H9 (cell line): ENCODE measurements around the gene TRIM26. TPM values are rescaled to one million over a fixed set of nuclear protein-coding genes. Genes with fewer than 3 reads are reported as not detected.

ENCODE experiments used
- DNase-seq: peaks from one replicate; pipeline ENCODE4 v3.0.0-alpha.2; 2017
- H2AFZ ChIP-seq: one replicate; pipeline ENCODE4 v1.6.1; 2013; ENCODE audit warnings: mild to moderate bottlenecking, low read length, control low read depth, moderate library complexity
- H2AK5ac ChIP-seq: 2 replicates; pipeline ENCODE4 v1.6.1; 2013; ENCODE audit warnings: low read length, control low read depth, mixed read lengths; ENCODE audit not compliant: insufficient read length
- H2BK120ac ChIP-seq: one replicate; pipeline ENCODE4 v1.6.1; 2013; ENCODE audit warnings: low read depth, mild to moderate bottlenecking, low read length, control low read depth, inconsistent platforms; ENCODE audit not compliant: poor library complexity, severe bottlenecking
- H2BK12ac ChIP-seq: 2 replicates; pipeline ENCODE4 v1.6.1; 2013; ENCODE audit warnings: low read length, control low read depth, mixed read lengths, low read depth; ENCODE audit not compliant: insufficient read length
- H2BK15ac ChIP-seq: 2 replicates; pipeline ENCODE4 v1.6.1; 2013; ENCODE audit warnings: low read depth, low read length, control low read depth
- H2BK20ac ChIP-seq: one replicate; pipeline ENCODE4 v1.6.1; 2013; ENCODE audit warnings: low read depth, mild to moderate bottlenecking, low read length, control low read depth, inconsistent platforms; ENCODE audit not compliant: poor library complexity, severe bottlenecking
- H2BK5ac ChIP-seq: 2 replicates; pipeline ENCODE4 v1.6.1; 2013; ENCODE audit warnings: low read length, control low read depth, mixed read lengths; ENCODE audit not compliant: insufficient read length
- H3K14ac ChIP-seq: 2 replicates; pipeline ENCODE4 v1.6.1; 2013; ENCODE audit warnings: low read length, control low read depth; ENCODE audit not compliant: insufficient read depth
- H3K18ac ChIP-seq: 2 replicates; pipeline ENCODE4 v1.6.1; 2013; ENCODE audit warnings: low read depth, mild to moderate bottlenecking, mixed read lengths, low read length, control low read depth; ENCODE audit not compliant: insufficient read length
- H3K23ac ChIP-seq: 2 replicates; pipeline ENCODE4 v1.6.1; 2013; ENCODE audit warnings: low read length, control low read depth, mixed read lengths, low read depth; ENCODE audit not compliant: insufficient read length
- H3K23me2 ChIP-seq: 2 replicates; pipeline ENCODE4 v1.6.1; 2013; ENCODE audit warnings: low read depth, mild to moderate bottlenecking, mixed read lengths, low read length, control low read depth; ENCODE audit not compliant: insufficient read length, poor library complexity, severe bottlenecking
- H3K27ac ChIP-seq: 2 replicates; pipeline ENCODE4 v1.5.1; 2013; ENCODE audit warnings: low read length, control low read depth, mixed read lengths, low read depth; ENCODE audit not compliant: insufficient read length
- H3K27me3 ChIP-seq: 2 replicates; pipeline ENCODE4 v1.6.1; 2013; ENCODE audit warnings: low read length, control low read depth, inconsistent platforms; ENCODE audit not compliant: insufficient read depth
- H3K4ac ChIP-seq: 2 replicates; pipeline ENCODE4 v1.6.1; 2013; ENCODE audit warnings: low read depth, mild to moderate bottlenecking, control low read depth, inconsistent platforms, low read length, moderate library complexity
- H3K4me1 ChIP-seq: 2 replicates; pipeline ENCODE4 v1.6.1; 2013; ENCODE audit warnings: low read length, control low read depth, inconsistent platforms; ENCODE audit not compliant: insufficient read depth
- H3K4me2 ChIP-seq: 2 replicates; pipeline ENCODE4 v1.6.1; 2013; ENCODE audit warnings: low read length, control low read depth, mixed read lengths; ENCODE audit not compliant: insufficient read length, insufficient read depth
- H3K56ac ChIP-seq: 2 replicates; pipeline ENCODE4 v1.6.1; 2013; ENCODE audit warnings: low read depth, mild to moderate bottlenecking, mixed read lengths, low read length, control low read depth; ENCODE audit not compliant: insufficient read length
- H3K79me1 ChIP-seq: 2 replicates; pipeline ENCODE4 v1.6.1; 2013; ENCODE audit warnings: low read depth, mild to moderate bottlenecking, moderate library complexity, low read length, control low read depth, inconsistent platforms; ENCODE audit not compliant: insufficient read depth, poor library complexity, severe bottlenecking
- H3K79me2 ChIP-seq: 2 replicates; pipeline ENCODE4 v1.6.1; 2013; ENCODE audit warnings: low read length, control low read depth, inconsistent platforms; ENCODE audit not compliant: insufficient read depth
- H3K9ac ChIP-seq: 2 replicates; pipeline ENCODE4 v1.6.1; 2013; ENCODE audit warnings: low read length, control low read depth, mixed read lengths; ENCODE audit not compliant: insufficient read length; ENCODE audit errors: extremely low read depth
- H3K9me3 ChIP-seq: one replicate; pipeline ENCODE4 v1.6.1; 2013; ENCODE audit warnings: low read depth, low read length, inconsistent platforms; ENCODE audit not compliant: control insufficient read depth
- H3T11ph ChIP-seq: one replicate; pipeline ENCODE4 v1.6.1; 2013; ENCODE audit warnings: mild to moderate bottlenecking, low read length, control low read depth, inconsistent platforms
- H4K20me1 ChIP-seq: one replicate; pipeline ENCODE4 v1.6.1; 2013; ENCODE audit not compliant: control insufficient read depth, insufficient read length, insufficient read depth
- H4K5ac ChIP-seq: 2 replicates; pipeline ENCODE4 v1.6.1; 2013; ENCODE audit warnings: low read depth, mild to moderate bottlenecking, mixed read lengths, low read length, control low read depth; ENCODE audit not compliant: insufficient read length
- H4K8ac ChIP-seq: replicated peaks from 2 replicates; pipeline ENCODE4 v1.6.1; 2013; ENCODE audit warnings: low read length, control low read depth, mixed read lengths, low read depth; ENCODE audit not compliant: insufficient read length
- H4K91ac ChIP-seq: 2 replicates; pipeline ENCODE4 v1.6.1; 2013; ENCODE audit warnings: low read depth, mild to moderate bottlenecking, moderate library complexity, mixed read lengths, low read length, control low read depth; ENCODE audit not compliant: insufficient read length
- H3K27ac Mint-ChIP-seq, 3 experiments: 2 replicates in 2 of 3; 3 replicates in 1 of 3; pipeline ENCODE4 v1.8.0; 2020 to 2021; ENCODE audit warnings: mixed read lengths in 3 of 3, mild to moderate bottlenecking in 1 of 3, moderate library complexity in 1 of 3
- H3K27me3 Mint-ChIP-seq: 2 replicates; pipeline ENCODE4 v1.8.0; 2021; ENCODE audit warnings: low read depth, mild to moderate bottlenecking, moderate library complexity, mixed read lengths
- H3K36me3 Mint-ChIP-seq, 3 experiments: 2 replicates in 2 of 3; 3 replicates in 1 of 3; pipeline ENCODE4 v1.8.0; 2020 to 2021; ENCODE audit warnings: low read depth in 3 of 3, mixed read lengths in 3 of 3; ENCODE audit not compliant: insufficient read depth in 1 of 3
- H3K4me1 Mint-ChIP-seq, 2 experiments: 2 replicates each; pipeline ENCODE4 v1.8.0; 2020; ENCODE audit warnings: mixed read lengths in 2 of 2
- H3K4me3 Mint-ChIP-seq, 2 experiments: 2 replicates in 1 of 2; 3 replicates in 1 of 2; pipeline ENCODE4 v1.8.0; 2020 to 2021; ENCODE audit warnings: mild to moderate bottlenecking in 2 of 2, mixed read lengths in 2 of 2, moderate library complexity in 1 of 2
- H3K9me3 Mint-ChIP-seq, 2 experiments: 2 replicates in 1 of 2; 3 replicates in 1 of 2; pipeline ENCODE4 v1.8.0; 2020; ENCODE audit warnings: mild to moderate bottlenecking in 2 of 2, mixed read lengths in 2 of 2, moderate library complexity in 1 of 2
- CTCF ChIP-seq: fragments of 200-600 bp; sonication (generic); conservative IDR thresholded peaks from 3 replicates; pipeline ENCODE4 v1.8.0; 2021; ENCODE audit warnings: antibody characterized with exemption, mild to moderate bottlenecking
- WGBS: extraction: QIAGEN DNeasy Blood & Tissue Kit; methylation state at CpG from one replicate; pipeline ENCODE4 v1.1.7; 2013; ENCODE audit warnings: missing lambda C conversion rate, low lambda C conversion rate, mixed read lengths; ENCODE audit not compliant: insufficient read length; ENCODE audit errors: extremely low coverage; 5-methylcytosine and 5-hydroxymethylcytosine counted together
- total RNA-seq: library from RNA; stranded (reverse); gene quantifications from 2 replicates; pipeline ENCODE4 v1.2.1, GENCODE V29; 2021

TRIM26 gene
- total RNA-seq, 1 experiment from 2014 or later: 35.8 TPM

DNA sequence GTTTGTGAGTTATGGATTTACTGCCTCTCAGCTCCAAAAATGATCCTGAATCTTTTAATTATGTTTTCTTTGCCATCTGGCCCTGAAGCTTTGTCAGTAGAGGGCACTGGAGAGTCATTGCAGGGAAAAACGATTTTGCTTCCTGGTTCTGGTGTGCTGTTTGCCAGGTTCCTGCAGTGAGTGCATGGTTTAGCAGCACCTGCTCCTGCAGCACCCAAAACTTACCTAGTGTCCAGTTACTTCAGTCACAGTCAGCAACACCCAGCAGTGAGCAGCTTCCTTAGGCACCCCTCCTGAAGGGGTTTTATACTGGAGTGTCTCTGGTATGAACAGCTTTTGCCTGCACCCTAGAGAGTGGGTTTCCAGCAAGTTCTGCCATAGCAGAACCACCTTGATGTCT lies 6.0 kb upstream of the TRIM26 start:
- Histone ChIP-seq H2BK120ac (no peak overlapping the region), H2BK5ac (no peak overlapping the region), H3K79me2 (no peaks in the 10 kb centered on the region), H3K79me1 (no peaks in the 10 kb centered on the region), H3K18ac (no peak overlapping the region), H3K27ac (no peak overlapping the region), H3K27me3 (no peaks in the 10 kb centered on the region), H4K20me1 (no peaks in the 10 kb centered on the region), H3T11ph (no peak overlapping the region), H2AFZ (no peak overlapping the region), H2BK20ac (no peak overlapping the region), H3K4ac (no peak overlapping the region), H3K23me2 (peaks cover 5% of the 10 kb centered on the region), H3K4me1 (0 out of 2 replicates have a peak, but pooled peaks cover 3% of the 10 kb centered on the region), H4K91ac (no peak overlapping the region), H2BK12ac (no peak overlapping the region), H4K8ac (no peak overlapping the region), H3K4me2 (no peak overlapping the region), H2AK5ac (no peak overlapping the region), H3K9me3 (peaks cover 14% of the 10 kb centered on the region), H4K5ac (no peak overlapping the region), H3K14ac (no peak overlapping the region), H3K56ac (no peak overlapping the region), H3K23ac (no peak overlapping the region), H3K9ac (no peak overlapping the region), H2BK15ac (no peak overlapping the region)
- WGBS: no CpG with 5 or more reads among the region's 1 CpG
- Mint-ChIP-seq H3K36me3 (peaks cover 8 to 12% (median 12%) of the 10 kb centered on the region in 3 experiments; a peak in 5 of 7 replicates), H3K9me3 (peaks cover 21 to 24% of the 10 kb centered on the region in 2 experiments), H3K4me3 (no peak overlapping the region), H3K27me3 (peaks cover 21% of the 10 kb centered on the region), H3K4me1 (peaks cover 8 to 9% of the 10 kb centered on the region in 2 experiments; a peak in 3 of 4 replicates), H3K27ac (no peak overlapping the region)
- peak; percentile 87 for TF ChIP-seq CTCF
- DNase-seq: peak; percentile 61
